ENCODE measurements around the gene MRPS33.
"Not testable (repeated sequence)": the region's sequence is repeated elsewhere in the genome, so short reads cannot be mapped to it uniquely, and the experiment has no call there.

The MRPS33 gene

DNA sequence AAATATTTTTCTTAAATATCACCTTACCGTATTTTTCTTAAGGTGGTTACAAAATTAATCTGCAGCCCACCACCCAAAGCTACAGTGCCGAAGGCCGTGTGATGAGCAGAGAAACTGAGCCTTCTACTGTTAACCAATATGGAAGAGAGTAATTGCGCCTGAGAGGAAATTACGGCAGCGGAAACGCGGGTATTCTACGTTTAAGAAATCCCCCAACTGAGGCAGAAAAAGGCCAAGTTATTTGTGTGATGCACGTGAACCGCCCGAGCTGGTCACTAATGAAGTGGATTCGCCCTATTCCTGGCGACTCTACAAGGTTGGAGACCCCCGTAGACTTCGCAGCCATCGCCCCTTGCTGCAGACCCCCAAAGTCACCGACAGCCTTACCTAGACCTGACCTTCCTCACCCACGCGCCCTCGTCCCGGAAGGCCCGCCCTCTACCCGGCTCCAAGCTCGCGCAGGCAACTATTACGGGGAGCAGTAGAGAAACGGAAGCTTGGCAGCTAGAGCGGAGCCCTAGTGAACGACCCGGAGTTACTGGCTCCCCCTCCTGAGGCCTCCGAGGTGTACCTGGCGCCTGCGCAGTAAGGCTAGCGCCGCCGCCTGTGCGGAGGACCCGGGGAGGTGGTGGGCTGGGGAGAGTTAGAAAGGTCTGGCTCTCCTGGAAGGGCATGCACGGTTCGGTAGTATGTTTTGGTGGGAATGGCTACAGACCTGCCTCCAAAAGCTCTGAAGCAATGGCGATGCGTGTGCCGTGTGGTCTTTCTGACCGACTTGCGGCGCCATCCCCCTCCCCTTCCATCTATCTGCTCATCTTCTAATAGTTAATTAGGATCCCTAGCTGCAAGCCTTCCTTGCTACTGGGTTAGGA, at the start of gene MRPS33:
Gene MRPS33, minus strand, starts transcription at position 429 of the 872 bp plus-strand sequence. CDS start 4,319 bp downstream, outside the sequence.
- DNase-seq, result peak; percentile 97

DNA sequence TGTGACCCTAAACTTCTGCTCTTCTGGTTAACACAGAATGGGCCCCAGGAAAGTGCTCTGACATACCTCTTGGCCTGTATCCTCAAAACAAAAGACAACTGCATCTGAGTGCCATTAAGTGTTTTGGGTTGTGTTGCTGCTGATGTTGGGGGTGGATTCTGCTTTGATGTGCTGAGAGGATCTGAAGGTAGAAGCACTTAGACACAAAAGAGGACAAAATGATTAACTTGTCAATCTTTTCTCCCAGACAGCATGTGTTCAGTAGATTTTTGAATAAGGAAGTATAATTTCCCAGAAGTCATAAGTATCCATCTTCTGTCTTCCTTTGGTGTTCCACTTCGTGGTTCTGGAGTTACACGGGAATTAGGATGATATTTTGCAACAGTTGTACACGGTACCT, 43.0 kb upstream of the MRPS33 start:
- DNase-seq, result no peak

DNA sequence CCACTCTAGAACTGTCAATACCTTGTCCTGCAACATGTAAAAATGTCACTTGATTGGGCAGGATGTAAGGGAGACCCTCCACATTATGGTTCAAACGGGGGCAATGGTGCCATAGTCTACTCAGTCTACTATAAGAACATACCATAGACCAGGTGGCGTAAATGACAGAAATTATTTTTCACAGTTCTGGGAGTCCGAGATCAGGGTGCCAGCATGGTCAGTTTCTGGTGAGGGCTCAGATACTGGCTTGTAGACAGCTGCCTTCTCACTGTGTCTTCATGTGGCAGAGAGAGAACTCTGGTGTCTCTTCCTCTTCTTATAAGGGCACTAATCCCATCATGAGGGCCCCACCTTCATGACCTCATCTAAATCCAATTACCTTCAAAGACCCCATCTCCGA, 40.4 kb upstream of the MRPS33 start:
- DNase-seq, result no peak

DNA sequence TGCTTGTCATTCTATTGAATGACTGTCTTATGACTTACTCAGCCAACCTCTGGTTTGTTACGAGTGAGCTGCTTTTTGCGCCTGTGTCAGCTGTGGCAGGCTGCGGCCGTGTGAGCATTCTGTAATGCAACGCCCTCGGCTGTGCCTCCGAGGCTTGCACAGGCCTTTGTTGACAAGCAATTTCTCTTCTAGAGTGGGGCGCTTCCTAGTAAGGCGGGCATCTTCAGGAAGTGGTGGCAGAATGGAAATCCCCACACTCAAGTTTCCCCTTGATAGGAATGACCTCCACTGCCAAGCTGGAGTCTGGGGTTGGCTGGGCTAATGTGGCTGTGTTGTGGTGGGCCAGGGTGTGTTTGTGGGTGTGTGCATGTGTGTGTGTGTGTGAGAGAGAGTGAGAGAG, 38.9 kb upstream of the MRPS33 start:
- peak; percentile 61 for DNase-seq

DNA sequence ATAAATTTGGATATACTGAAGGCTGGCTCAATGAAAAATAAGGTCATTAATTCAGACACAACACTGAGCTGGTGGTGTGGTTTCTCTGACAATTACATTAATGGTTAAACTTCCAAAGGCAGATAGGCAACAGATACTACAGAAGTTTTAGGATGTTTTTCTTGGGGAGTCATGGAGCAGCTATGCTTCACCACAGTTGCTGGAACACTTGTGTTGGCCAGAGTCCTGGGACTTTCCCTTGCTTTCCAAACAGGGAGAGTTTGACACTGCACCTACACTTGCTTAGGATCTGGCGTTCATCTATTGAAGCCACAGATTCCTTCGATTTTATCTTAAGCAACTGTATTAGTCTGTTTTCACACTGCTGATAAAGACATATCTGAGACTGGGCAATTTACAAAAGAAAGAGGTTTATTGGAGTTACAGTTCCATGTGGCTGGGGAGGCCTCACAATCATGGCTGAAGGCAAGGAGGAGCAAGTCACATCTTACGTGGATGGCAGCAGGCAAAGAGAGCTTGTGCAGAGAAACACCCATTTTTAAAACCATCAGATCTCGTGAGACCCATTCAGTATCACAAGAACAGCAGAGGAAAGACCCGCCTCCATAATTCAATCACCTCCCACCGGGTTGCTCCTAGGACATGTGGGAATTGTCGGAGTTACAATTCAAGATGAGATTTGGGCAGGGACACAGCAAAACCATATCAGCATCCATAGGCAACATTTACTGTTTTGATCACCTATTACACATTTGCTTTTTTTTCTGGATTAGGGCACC, 31.3 kb upstream of the MRPS33 start:
- DNase-seq, result no peak

DNA sequence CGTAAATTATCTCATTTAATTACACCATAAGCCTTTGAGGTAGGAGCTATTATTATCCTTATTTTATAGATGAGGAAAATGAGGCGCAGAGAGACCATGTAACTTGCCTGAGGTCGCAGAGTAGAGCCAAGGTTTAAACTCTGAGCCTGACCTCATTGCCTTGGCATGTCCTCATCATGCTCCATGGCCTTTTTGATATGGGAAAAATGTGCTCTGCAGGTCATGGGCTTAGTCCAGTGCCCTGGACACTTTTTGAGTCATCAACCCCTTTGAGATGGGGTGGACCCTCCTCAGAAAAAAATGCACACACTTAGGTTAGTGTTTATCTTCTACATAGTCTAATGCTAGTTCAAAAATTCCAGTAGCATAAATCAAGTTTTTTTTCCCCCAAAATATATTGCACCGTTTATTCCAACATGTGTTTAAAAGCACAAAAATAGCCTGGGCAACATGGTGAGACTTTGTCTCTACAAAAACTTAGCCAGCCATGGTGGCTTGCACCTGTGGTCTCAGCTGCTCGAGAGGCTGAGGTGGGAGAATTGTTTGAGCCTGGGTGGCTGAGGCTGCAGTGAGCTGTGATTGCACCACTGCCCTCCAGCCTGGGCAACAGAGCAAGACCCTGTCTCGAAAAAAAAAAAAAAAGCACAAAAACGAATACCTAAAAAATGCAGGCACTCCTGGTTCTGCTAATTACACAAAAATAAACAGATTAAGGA, 30.5 kb upstream of the MRPS33 start:
- no peak for DNase-seq

DNA sequence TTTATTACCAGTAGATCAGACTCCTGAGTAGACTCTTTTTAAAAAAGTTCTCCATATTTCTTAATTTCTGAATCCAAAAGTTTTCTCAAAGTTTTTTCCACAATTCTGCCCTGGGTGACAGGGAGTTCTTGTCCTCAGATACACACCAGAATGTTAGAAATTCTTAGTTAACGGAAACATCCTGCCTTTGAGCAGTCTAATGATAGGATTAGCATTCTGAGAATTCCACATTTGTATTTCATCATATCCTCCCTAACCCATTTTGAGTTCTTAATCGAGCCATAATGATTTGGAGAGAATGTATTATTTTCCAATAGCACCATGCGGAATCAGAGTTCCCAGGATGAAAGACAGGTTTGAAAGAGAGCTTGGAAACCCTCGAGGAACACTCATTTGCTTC, 28.9 kb upstream of the MRPS33 start:
- no peak for DNase-seq

DNA sequence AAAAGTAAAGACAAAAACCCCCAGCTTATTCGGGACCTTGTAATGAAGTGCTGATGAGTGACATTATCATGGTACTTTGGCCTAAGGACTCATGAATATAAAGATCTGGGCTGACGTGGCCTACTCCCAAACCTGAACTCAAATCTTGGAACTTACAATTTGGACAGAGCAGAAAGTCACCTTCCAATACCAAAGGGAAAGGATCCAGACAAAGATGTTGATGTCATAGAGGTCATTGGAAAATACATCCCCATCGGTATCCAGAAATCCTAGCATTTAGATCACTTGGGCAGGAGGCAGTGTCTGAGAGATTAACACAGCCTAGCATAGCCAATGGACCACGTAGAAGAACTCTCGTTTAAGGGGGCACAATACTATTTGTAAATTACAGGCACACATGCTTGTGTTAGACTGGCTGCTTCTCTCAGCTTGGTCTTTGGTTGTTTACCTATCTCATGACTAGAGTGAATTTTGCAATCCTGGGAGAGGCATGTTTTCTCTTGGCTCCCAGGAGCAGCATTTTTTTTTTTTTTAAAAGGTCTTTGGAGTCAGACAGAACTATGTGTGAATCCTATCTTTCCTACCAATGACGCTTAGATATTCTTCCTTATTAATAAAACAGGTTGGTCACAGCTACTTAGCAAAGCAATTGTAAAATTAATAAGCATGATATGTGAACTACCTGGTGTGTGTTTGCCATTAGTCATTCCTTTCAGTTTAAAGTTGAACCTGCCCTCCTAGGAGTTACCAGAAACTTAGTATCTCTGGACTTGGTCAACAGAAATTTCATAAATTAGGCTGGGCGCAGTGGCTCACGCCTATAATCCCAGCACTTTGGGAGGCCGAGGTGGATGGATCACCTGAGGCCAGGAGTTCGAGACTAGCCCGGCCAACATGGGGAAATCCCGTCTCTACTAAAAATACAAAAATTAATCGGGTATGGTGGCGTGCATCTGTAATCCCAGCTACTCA, 27.8 kb upstream of the MRPS33 start:
- DNase-seq, result no peak

DNA sequence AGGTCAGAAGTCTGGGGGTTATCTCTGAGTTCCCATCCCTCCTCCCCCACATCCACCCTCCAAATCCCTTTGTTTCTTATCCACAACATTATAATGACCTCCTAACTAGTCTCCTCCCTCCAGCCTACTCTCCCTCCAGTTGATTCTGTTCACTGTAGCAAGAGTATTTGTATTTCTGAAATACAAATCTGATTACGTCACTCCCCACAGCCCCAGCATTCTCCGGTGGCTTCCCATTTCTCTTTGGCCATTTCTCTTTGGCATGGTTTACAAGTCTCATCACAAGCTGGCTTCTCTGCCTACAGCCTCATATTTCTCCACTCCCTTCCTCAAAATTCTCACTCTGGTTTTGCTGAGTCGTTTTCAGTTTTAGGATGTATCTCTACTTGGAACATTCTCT, 24.6 kb upstream of the MRPS33 start:
- no peak for DNase-seq

DNA sequence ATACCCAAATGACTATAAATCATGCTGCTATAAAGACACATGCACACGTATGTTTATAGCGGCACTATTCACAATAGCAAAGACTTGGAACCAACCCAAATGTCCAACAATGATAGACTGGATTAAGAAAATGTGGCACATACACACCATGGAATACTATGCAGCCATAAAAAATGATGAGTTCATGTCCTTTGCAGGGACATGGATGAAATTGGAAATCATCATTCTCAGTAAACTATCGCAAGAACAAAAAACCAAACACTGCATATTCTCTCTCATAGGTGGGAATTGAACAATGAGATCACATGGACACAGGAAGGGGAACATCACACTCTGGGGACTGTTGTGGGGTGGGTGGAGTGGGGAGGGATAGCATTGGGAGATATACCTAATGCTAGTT, 23.3 kb upstream of the MRPS33 start:
- DNase-seq, result not testable (repeated sequence)

DNA sequence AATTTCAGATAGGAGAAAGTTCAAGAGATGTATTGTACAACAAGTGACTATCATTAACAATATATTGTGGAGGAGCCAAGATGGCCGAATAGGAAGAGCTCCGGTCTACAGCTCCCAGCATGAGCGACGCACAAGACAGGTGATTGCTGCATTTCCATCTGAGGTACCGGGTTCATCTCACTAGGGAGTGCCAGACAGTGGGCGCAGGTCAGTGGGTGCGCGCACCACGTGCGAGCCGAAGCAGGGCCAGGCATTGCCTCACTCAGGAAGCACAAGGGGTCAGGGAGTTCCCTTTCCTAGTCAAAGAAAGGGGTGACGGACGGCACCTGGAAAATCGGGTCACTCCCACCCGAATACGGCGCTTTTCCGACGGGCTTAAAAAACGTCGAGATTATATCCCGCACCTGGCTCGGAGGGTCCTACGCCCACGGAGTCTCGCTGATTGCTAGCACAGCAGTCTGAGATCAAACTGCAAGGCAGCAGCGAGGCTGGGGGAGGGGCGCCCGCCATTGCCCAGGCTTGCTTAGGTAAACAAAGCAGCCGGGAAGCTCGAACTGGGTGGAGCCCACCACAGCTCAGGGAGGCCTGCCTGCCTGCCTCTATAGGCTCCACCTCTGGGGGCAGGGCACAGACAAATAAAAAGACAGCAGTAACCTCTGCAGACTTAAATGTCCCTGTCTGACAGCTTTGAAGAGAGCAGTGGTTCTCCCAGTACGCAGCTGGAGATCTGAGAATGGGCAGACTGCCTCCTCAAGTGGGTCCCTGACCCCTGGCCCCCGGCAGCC, 18.0 kb upstream of the MRPS33 start:
- not testable (repeated sequence) for DNase-seq

DNA sequence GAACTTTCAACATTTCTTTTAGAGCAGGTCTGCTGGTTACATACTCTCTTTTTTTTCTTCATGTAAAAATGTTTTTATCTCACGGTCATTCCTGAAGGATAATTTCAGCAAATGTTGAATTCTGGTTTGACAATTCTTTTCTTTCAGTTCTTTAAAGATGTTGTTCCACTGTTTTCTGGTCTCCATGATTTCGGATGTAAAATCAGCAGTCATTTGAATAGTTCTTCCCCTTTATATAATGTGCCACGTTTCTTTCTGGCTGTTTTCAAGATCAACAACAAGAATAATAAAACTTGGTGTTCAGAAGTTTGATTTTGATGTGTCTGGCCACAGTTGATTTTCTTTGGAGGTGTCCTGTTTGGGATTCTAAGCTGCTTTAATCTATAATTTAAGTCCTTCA, 14.0 kb upstream of the MRPS33 start:
- no peak for DNase-seq

DNA sequence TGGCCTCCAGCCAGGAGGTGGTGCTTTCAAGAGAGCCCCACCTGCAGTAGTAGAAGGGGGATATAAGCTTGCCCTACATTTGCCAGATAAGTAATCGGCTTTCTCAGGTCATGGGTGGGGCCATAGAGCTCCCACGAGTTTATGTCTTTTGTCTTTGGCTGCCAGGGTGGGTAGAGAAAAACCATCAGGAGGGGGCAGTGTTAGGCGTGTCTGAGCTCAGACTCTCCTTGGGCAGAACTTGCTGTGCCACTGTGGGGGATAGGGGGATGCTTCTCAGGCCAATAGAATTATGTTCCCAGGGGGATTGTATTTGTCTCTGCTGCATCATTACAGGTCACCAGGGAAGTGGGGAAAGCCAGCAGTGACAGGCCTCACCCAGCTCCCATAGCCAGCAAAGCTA, 12.3 kb upstream of the MRPS33 start:
- no peak for DNase-seq

DNA sequence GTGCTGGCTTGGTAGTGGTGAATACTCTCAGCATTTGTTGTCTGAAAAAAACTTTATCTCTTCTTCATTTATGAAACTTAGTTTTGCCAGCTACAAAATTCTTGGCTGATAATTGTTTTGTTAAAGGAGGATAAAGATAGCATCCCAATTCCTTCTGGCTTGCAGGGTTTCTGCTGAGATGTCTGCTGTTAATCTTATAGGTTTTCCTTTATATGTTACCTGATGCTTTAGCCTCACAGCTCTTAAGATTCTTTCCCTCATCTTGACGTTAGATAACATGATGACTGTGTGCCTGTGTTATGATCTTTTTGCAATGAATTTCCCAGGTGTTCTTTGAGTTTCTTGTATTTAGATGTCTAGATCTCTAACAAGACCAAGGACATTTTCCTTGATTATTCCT, 9.9 kb upstream of the MRPS33 start:
- no peak for DNase-seq

DNA sequence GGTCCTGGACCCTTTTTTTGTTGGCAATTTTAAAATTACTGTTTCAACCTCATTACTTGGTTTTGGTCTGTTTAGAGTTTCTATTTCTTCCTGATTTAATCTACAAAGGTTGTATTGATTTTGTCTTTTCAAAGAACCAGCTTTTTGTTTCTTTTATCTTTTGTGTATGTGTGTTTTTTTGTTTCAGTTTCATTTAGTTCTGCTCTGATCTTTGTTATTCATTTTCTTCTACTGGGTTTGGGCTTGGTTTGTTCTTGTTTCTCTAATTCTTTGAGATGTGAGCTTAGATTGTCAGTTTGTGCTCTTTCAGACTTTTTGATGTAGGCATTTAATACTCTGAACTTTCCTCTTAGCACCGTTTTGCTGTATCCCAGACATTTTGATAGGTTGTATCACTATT, 8.5 kb upstream of the MRPS33 start:
- DNase-seq, result no peak

DNA sequence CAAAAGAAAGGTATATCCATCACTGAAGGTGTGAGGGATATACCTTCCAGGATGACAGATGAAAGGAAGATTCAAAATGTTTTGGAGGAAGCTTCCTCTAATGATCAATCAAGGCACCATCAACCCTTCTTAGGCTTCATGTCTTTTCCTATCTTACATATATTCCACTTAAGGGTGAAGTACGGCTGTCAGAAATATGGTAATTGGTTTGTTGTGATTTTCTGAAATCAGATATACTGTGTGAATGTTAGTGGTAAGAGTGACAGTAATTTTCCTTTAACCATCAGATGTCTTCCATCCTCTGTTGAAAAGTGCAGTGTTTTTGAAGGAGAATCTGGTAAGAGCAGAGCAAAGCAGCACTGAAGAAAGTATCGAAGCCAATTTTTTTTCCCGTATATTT, 2.8 kb upstream of the MRPS33 start:
- no peak for DNase-seq

DNA sequence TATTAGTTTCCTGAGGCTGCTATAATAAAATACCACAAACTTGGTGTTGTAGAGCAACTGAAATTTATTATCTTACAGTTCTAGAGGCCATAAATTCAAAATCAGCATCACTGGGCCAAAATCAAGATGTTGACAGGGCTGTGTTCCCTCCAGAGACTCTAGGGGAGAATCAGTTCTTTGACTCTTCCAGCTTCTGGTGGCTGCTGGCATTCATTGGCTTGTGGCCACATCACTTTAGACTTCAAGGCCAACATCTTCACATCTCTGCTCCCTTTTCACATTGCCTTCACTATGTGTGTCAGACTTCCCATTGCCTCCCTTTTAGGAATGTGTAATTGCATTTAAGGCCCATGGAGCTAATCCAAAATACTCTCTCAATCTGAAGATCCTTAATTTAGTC, 1.6 kb upstream of the MRPS33 start:
- DNase-seq, result no peak

DNA sequence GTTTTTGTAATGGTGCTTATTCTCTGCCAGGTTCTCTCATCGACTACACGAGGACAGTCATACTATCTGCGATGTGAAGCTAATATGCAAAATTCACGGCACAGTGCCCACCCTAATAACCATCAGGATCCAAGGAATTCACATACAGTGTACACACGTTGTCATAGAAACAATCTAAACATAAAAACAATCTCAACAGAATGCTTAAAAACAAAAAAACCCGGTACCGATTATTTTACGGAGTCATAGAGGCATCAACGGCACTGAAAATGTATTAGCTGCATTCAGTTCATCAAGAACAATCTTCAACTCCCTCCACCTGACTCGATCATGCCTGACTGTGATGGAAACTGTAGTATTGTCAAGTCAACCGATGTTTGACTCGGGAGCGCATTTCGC, 628 bp downstream of the MRPS33 start:
- no peak for DNase-seq

DNA sequence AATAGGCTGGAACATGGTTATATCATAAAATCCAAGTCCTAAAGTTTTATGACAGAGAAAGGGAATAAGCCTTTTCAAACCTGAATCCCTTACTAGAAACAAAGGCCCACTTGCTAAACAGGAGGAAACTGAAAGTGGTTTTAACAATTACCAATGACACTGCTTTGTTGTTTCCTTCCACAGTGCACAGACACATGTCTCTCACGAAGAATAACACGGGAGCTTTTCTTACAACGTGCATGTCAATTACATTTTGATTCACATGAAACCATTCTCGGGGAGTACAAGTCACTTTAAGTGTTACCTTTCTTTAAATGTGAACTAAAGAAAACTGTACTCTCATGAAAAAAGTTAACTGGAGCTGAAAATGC, 1.4 kb downstream of the MRPS33 start:
- DNase-seq, result no peak

DNA sequence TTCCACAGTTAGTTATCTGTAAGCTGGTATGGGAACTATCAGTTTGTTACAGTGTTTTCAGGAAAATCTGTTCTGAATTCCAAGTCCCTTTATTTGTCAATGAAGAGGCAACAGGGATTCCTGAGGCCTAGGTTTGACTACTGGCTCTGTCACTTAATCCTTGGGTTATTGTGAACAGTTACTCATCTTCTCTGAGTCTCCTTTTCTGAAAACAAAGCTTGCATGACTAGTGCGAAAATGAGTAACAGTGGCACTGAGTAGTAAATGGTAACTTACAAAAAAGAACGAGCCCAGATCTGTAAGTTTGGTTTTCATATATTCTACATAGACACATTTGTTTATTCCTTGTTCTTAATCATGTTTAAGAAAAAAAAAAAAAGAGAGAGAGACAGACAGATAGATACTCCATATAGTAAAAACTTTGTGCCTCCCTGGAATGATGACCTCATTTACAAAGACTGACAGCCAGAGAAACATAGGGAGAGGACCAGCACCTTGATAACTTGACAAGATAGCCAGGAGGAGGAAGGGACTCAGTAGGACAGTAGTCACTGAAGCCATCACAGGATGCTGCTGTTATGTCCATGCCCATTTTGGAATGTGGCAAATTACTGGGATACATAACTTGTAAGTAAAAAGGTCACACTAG, 1.9 kb downstream of the MRPS33 start:
- no peak for DNase-seq
